PC-3 (cell line): ENCODE measurements around the gene HDHD5. TPM values are rescaled to one million over a fixed set of nuclear protein-coding genes. Genes with fewer than 3 reads are reported as not detected.
A peak's percentile ranks its signal among the peaks of the same experiment; 100 is the strongest.

Experiments
- ATAC-seq: fragments of 200-7000 bp; cut with Tn5 transposase; 2 replicates; pipeline ENCODE4 v1.9.1; 2020; ENCODE audit warnings: mild to moderate bottlenecking, moderate library complexity
- BruUV-seq: library from RNA; stranded (reverse); fragments of 400-500 nt; replicated peaks from 2 replicates; lab custom pipeline; 2021; lab: Mats Ljungman, UMichigan
- CTCF ChIA-PET: fragments of 300-600 bp; sonication (Branson Sonifier 250); formaldehyde crosslinking; loops from one replicate; lab custom pipeline; 2022; ENCODE audit warnings: antibody characterized with exemption; lab: Charles Lee
- POLR2A ChIA-PET: fragments of 300-600 bp; sonication (Branson Sonifier 250); formaldehyde crosslinking; loops from one replicate; lab custom pipeline; 2022; ENCODE audit warnings: antibody characterized with exemption; ENCODE audit not compliant: unreplicated experiment; lab: Charles Lee
- DNase-seq: peaks from one replicate; pipeline ENCODE4 v3.0.0-alpha.2; 2015
- H2AFZ ChIP-seq: fragments of 300-600 bp; sonication (generic); 2 replicates; pipeline ENCODE4 v1.6.0; 2016; ENCODE audit warnings: antibody characterized with exemption, low read length
- H3F3A ChIP-seq: fragments of 300-600 bp; sonication (generic); one replicate; pipeline ENCODE4 v1.6.0; 2017; ENCODE audit warnings: antibody characterized with exemption, low read length, control low read depth, mild to moderate bottlenecking; ENCODE audit not compliant: unreplicated experiment
- H3K27ac ChIP-seq: fragments of 300-600 bp; sonication (generic); 2 replicates; pipeline ENCODE4 v1.5.1; 2016; ENCODE audit warnings: mild to moderate bottlenecking, low read length
- H3K27me3 ChIP-seq: fragments of 300-600 bp; sonication (generic); 2 replicates; pipeline ENCODE4 v1.6.1; 2016; ENCODE audit warnings: low read length, mixed read lengths
- H3K36me3 ChIP-seq: fragments of 300-600 bp; sonication (generic); 2 replicates; pipeline ENCODE4 v1.6.1; 2016; ENCODE audit warnings: low read depth, mixed run types, low read length, mixed read lengths
- H3K4me1 ChIP-seq: fragments of 300-600 bp; sonication (generic); 2 replicates; pipeline ENCODE4 v1.5.1; 2016; ENCODE audit warnings: low read length; ENCODE audit not compliant: insufficient read depth
- H3K4me2 ChIP-seq: fragments of 300-600 bp; sonication (generic); 2 replicates; pipeline ENCODE4 v1.6.0; 2016; ENCODE audit warnings: low read length
- H3K4me3 ChIP-seq: fragments of 300-600 bp; sonication (generic); 2 replicates; pipeline ENCODE4 v1.5.1; 2016; ENCODE audit warnings: mild to moderate bottlenecking, low read length, mixed read lengths
- H3K79me2 ChIP-seq: fragments of 300-600 bp; sonication (generic); 2 replicates; pipeline ENCODE4 v1.6.1; 2017; ENCODE audit warnings: low read length, mixed read lengths
- H3K9ac ChIP-seq: fragments of 300-600 bp; sonication (generic); 2 replicates; pipeline ENCODE4 v1.6.0; 2016; ENCODE audit warnings: mild to moderate bottlenecking, low read length
- H3K9me2 ChIP-seq: fragments of 300-600 bp; sonication (generic); replicated peaks from 2 replicates; pipeline ENCODE4 v1.6.1; 2016; ENCODE audit warnings: mixed run types, low read length, mixed read lengths
- H3K9me3 ChIP-seq: fragments of 300-600 bp; sonication (generic); 2 replicates; pipeline ENCODE4 v1.6.1; 2016; ENCODE audit warnings: low read length, mixed read lengths
- H4K20me1 ChIP-seq: fragments of 300-600 bp; sonication (generic); 2 replicates; pipeline ENCODE4 v1.6.1; 2016; ENCODE audit warnings: low read length, mixed read lengths
- CTCF ChIP-seq: fragments of 300-600 bp; sonication (generic); conservative IDR thresholded peaks from 2 replicates; pipeline ENCODE4 v1.5.1; 2017; ENCODE audit warnings: antibody characterized with exemption, low read depth, mild to moderate bottlenecking, low read length
- EZH2 ChIP-seq: fragments of 300-600 bp; sonication (generic); IDR thresholded peaks from one replicate; pipeline ENCODE4 v1.6.1; 2017; ENCODE audit warnings: antibody characterized with exemption, mild to moderate bottlenecking, low read length; ENCODE audit not compliant: unreplicated experiment
- EZH2phosphoT487 ChIP-seq: fragments of 300-600 bp; sonication (generic); IDR thresholded peaks from 2 replicates; pipeline ENCODE4 v1.6.1; 2018; ENCODE audit warnings: mild to moderate bottlenecking, antibody characterized with exemption, low read length, borderline replicate concordance
- intact Hi-C: fragments of 100-400 bp; cut with micrococcal nuclease; formaldehyde crosslinking; loops from 2 replicates; pipeline ENCODE4 v1.9.0; 2023
- total RNA-seq: library from RNA; depleted of rRNA; stranded (reverse); fragments of >200 nt; gene quantifications from 2 replicates; pipeline ENCODE4 v1.2.3, GENCODE V29; 2014

Gene HDHD5
- total RNA-seq, 1 experiment from 2014 or later, result 57.3 TPM

GRCh38 chr22:17120281-17120680 lies 38.8 kb downstream of the HDHD5 start:
- Histone ChIP-seq H3K4me1 (no peaks in the 10 kb centered on the region), H3K4me3 (no peak overlapping the region), H3K79me2 (no peaks in the 10 kb centered on the region), H4K20me1 (no peaks in the 10 kb centered on the region), H3K4me2 (no peak overlapping the region), H3K9ac (no peak overlapping the region), H2AFZ (no peak overlapping the region), H3K27ac (no peak overlapping the region), H3K36me3 (no peaks in the 10 kb centered on the region), H3K9me3 (no peaks in the 10 kb centered on the region), H3K9me2 (no peaks in the 10 kb centered on the region), H3F3A (no peaks in the 10 kb centered on the region), H3K27me3 (no peaks in the 10 kb centered on the region)
- POLR2A ChIA-PET, result no interaction called here
- intact Hi-C loops, result no loop called here
- no peak for ATAC-seq
- CTCF ChIA-PET, result no interaction called here
- BruUV-seq, result no TSS peak
- TF ChIP-seq CTCF, result no peak
- TF ChIP-seq EZH2, result no peak
- no peak for TF ChIP-seq EZH2phosphoT487
- DNase-seq, result no peak

- intact Hi-C loops, result no loop called here
- H3K27me3 ChIP-seq, result no peaks in the 10 kb centered on the region
- H3F3A ChIP-seq, result no peaks in the 10 kb centered on the region
- H3K4me2 ChIP-seq, result no peak overlapping the region
- H3K9me3 ChIP-seq, result no peaks in the 10 kb centered on the region
- DNase-seq (peak; percentile 3), ATAC-seq (no peak)
- no peak overlapping the region for H3K4me3 ChIP-seq
- peak; percentile 33; the same call in 1 of the 2 replicates for TF ChIP-seq CTCF
- TF ChIP-seq EZH2, result no peak
- no TSS peak for BruUV-seq
- H3K9ac ChIP-seq, result no peak overlapping the region
- H4K20me1 ChIP-seq, result no peaks in the 10 kb centered on the region
- no peak overlapping the region for H3K27ac ChIP-seq
- no peaks in the 10 kb centered on the region for H3K4me1 ChIP-seq
- H2AFZ ChIP-seq, result no peak overlapping the region
- no peaks in the 10 kb centered on the region for H3K9me2 ChIP-seq
- POLR2A ChIA-PET, result no interaction called here
- CTCF ChIA-PET, result no interaction called here
- H3K79me2 ChIP-seq, result no peaks in the 10 kb centered on the region
- no peaks in the 10 kb centered on the region for H3K36me3 ChIP-seq
Observed at GRCh38 chr22:17119481-17120202, 39.4 kb downstream of the HDHD5 start.

- Histone ChIP-seq H3K4me1 (no peaks in the 10 kb centered on the region), H3F3A (no peaks in the 10 kb centered on the region), H3K4me2 (no peak overlapping the region), H3K36me3 (no peaks in the 10 kb centered on the region), H3K9ac (no peak overlapping the region), H3K9me3 (no peaks in the 10 kb centered on the region), H2AFZ (no peak overlapping the region), H3K27ac (no peak overlapping the region), H3K9me2 (no peaks in the 10 kb centered on the region), H4K20me1 (no peaks in the 10 kb centered on the region), H3K4me3 (no peak overlapping the region), H3K79me2 (no peaks in the 10 kb centered on the region), H3K27me3 (no peaks in the 10 kb centered on the region)
- BruUV-seq, result no TSS peak
- intact Hi-C loops, result no loop called here
- ChIA-PET POLR2A (no interaction called here), CTCF (no interaction called here)
- DNase-seq (no peak), ATAC-seq (no peak)
- TF ChIP-seq EZH2phosphoT487, result no peak
- TF ChIP-seq EZH2, result no peak
- TF ChIP-seq CTCF, result no peak
Observed at GRCh38 chr22:17118342-17118741, 40.7 kb downstream of the HDHD5 start.
